Activated CD8-positive, alpha-beta memory T cell treated with anti-CD3 and anti-CD28 coated beads for 24 hours (primary cell): Measurements from ENCODE around the gene DNAAF9.
"Not testable (repeated sequence)": the region's sequence is repeated elsewhere in the genome, so short reads cannot be mapped to it uniquely, and the experiment has no call there.

Experiments used
- DNase-seq: peaks from one replicate; pipeline ENCODE4 v3.0.0-alpha.2; 2020

DNAAF9 gene

GRCh38 chr20:3407040-3407770 lies at the start of gene DNAAF9:
Gene DNAAF9 (minus strand): TSS chr20:3407669. CDS start chr20:3407557, 112 bp downstream.
- peak; percentile 60 for DNase-seq

- DNase-seq, result no peak
These were observed 49.2 kb upstream of the DNAAF9 start for GRCh38 chr20:3456648-3457047.

GRCh38 chr20:3454831-3455230 lies 47.4 kb upstream of the DNAAF9 start:
- no peak for DNase-seq

- DNase-seq, result no peak
These were observed 45.2 kb upstream of the DNAAF9 start for GRCh38 chr20:3452690-3453089.

GRCh38 chr20:3452136-3452535 lies 44.7 kb upstream of the DNAAF9 start:
- no peak for DNase-seq

GRCh38 chr20:3449319-3449718 lies 41.9 kb upstream of the DNAAF9 start:
- DNase-seq, result no peak

- DNase-seq, result no peak
These were observed 39.9 kb upstream of the DNAAF9 start for GRCh38 chr20:3447321-3447720.

- DNase-seq, result no peak
These were observed 39.3 kb upstream of the DNAAF9 start for GRCh38 chr20:3446779-3447178.

- no peak for DNase-seq
These were observed 29.6 kb upstream of the DNAAF9 start for GRCh38 chr20:3436864-3437574.

GRCh38 chr20:3434232-3434631 lies 26.8 kb upstream of the DNAAF9 start:
- no peak for DNase-seq

- DNase-seq, result no peak
These were observed 26.3 kb upstream of the DNAAF9 start for GRCh38 chr20:3433744-3434143.

GRCh38 chr20:3432844-3433243 lies 25.4 kb upstream of the DNAAF9 start:
- DNase-seq, result no peak

GRCh38 chr20:3431109-3431508 lies 23.6 kb upstream of the DNAAF9 start:
- DNase-seq, result no peak

- DNase-seq, result no peak
These were observed 23.1 kb upstream of the DNAAF9 start for GRCh38 chr20:3430376-3431069.

- DNase-seq, result not testable (repeated sequence)
These were observed 19.3 kb upstream of the DNAAF9 start for GRCh38 chr20:3426766-3427165.

GRCh38 chr20:3423126-3423525 lies 15.7 kb upstream of the DNAAF9 start:
- no peak for DNase-seq

GRCh38 chr20:3421985-3422384 lies 14.5 kb upstream of the DNAAF9 start:
- no peak for DNase-seq

GRCh38 chr20:3420211-3420707 lies 12.8 kb upstream of the DNAAF9 start:
- DNase-seq, result peak; percentile 65

- DNase-seq, result not testable (repeated sequence)
These were observed 10.7 kb upstream of the DNAAF9 start for GRCh38 chr20:3418161-3418560.

- no peak for DNase-seq
These were observed 6.7 kb upstream of the DNAAF9 start for GRCh38 chr20:3414122-3414521.

- no peak for DNase-seq
These were observed 6.0 kb upstream of the DNAAF9 start for GRCh38 chr20:3413393-3413889.

GRCh38 chr20:3412600-3413392 lies 5.3 kb upstream of the DNAAF9 start:
- no peak for DNase-seq

- no peak for DNase-seq
These were observed 3.0 kb upstream of the DNAAF9 start for GRCh38 chr20:3410464-3410863.
